Ovary (tissue), 10 donors: ENCODE measurements around the gene PPL. TPM values are rescaled to one million over a fixed set of nuclear protein-coding genes. Genes with fewer than 3 reads are reported as not detected.

Source experiments
- DNase-seq, 5 donors: peaks; one replicate each; pipeline ENCODE4 v3.0.0-alpha.2; 2019 to 2020
- H3K27ac ChIP-seq, 2 donors: fragments of 200-600 bp; one replicate each; pipeline versions ENCODE4 v1.5.1 to v1.8.0; 2019 to 2022
- H3K27me3 ChIP-seq: fragments of 200-600 bp; one replicate; pipeline ENCODE4 v1.8.0; 2022
- H3K36me3 ChIP-seq: fragments of 200-600 bp; sonication (generic); one replicate; pipeline ENCODE4 v1.5.1; 2019
- H3K4me1 ChIP-seq: one replicate; pipeline ENCODE4 v1.8.1; 2013; ENCODE audit warnings: mild to moderate bottlenecking, moderate library complexity; ENCODE audit not compliant: insufficient read depth
- H3K4me3 ChIP-seq: fragments of 200-600 bp; sonication (generic); one replicate; pipeline ENCODE4 v1.5.1; 2017
- H3K9me3 ChIP-seq, 2 donors: fragments of 200-600 bp in 1 of 2; sonication (generic) in 1 of 2; one replicate each; pipeline versions ENCODE4 v1.5.1 to v1.8.1; 2013 to 2019; ENCODE audit warnings: mild to moderate bottlenecking in 1 of 2, moderate library complexity in 1 of 2
- EP300 ChIP-seq: sonication (generic); formaldehyde crosslinking; IDR thresholded peaks from one replicate; pipeline ENCODE4 v1.6.1; 2017; ENCODE audit warnings: antibody characterized with exemption
- POLR2A ChIP-seq: fragments of 450-650 bp; IDR thresholded peaks from one replicate; pipeline ENCODE4 v1.6.1; 2017; ENCODE audit warnings: antibody characterized with exemption, mild to moderate bottlenecking, moderate library complexity
- WGBS, 3 donors: extraction: QIAGEN DNeasy Blood & Tissue Kit in 1 of 3; methylation state at CpG; one replicate each; pipeline versions ENCODE4 v1.1.5 to v1.1.7; 2013 to 2017; 5-methylcytosine and 5-hydroxymethylcytosine counted together
- intact Hi-C, 4 donors: fragments of 100-400 bp; cut with DNase I; formaldehyde crosslinking; loops; one replicate each; pipeline versions ENCODE4 v1.11.0 to v1.15.1; 2022 to 2023
- long read RNA-seq, 3 donors: library from polyadenylated mRNA in 2 of 3; unstranded in 2 of 3; transcript quantifications; one replicate each; pipeline ENCODE4 v2.0.0 and lab custom pipeline, GENCODE V29; 2021 to 2026
- polyA plus RNA-seq, 2 donors: library from polyadenylated mRNA; stranded (reverse); fragments of 200-250 nt in 1 of 2; fragments of 350-450 nt in 1 of 2; fragmentation: Illumina TruSeq in 1 of 2; extraction: RNeasy Lipid Tissue Mini Kit (QIAGEN cat#74804) in 1 of 2; gene quantifications; one replicate each; pipeline ENCODE4 v1.2.3, GENCODE V29; 2013 to 2014
- total RNA-seq, 7 donors: library from RNA; depleted of rRNA in 2 of 7; stranded (reverse); fragments of >200 nt in 2 of 7; fragmentation: NEBNext Ultra II Directional in 3 of 7; extraction: Animal tissue kit (Norgen Biotek cat#: 25700) in 3 of 7; gene quantifications; one replicate each; pipeline versions ENCODE4 v1.1.0 to v1.2.4, GENCODE V29; 2016 to 2023
- TF ChIP-seq, protein P1 (sequence below), 3 donors: fragments of 450-650 bp in 2 of 3; fragments of 200-600 bp in 1 of 3; IDR thresholded peaks; one replicate each; pipeline versions ENCODE4 v1.5.1 to v1.8.0; 2016 to 2022; ENCODE audit warnings: antibody characterized with exemption in 3 of 3, mild to moderate bottlenecking in 1 of 3
- donor health status: DM: no; HTN: no; CAD: no; lungs with moderate emphysema.
- donor health status: DM: no; HTN: no; CAD: no.
- donor health status: Bipolar disorder and iron deficiency.
- donor health status: DM: yes; HTN: yes; CAD: no.
- donor health status: DM: no; HTN: no; CAD: no.
- donor health status: DM: yes; HTN: yes; CAD: no.

The PPL gene
- 10 to 100 TPM in 4 of 7 donors, 1 to 10 TPM in 3; 6.9 to 37.8 (median 17.4) TPM for total RNA-seq
- 1 to 10 TPM; 4.2 to 5.3 TPM for polyA plus RNA-seq
- long read RNA-seq, donor 1, full-length matches to known transcripts: 1 of 62 reads
- long read RNA-seq, donor 1, partial matches to known transcripts: 12 of 62 reads
- long read RNA-seq, donor 1, other reads (novel, unspliced or antisense): 49 of 62 reads
- long read RNA-seq, donor 2, full-length matches to known transcripts: 1 of 1 reads
- long read RNA-seq, donor 2, partial matches to known transcripts: 0 of 1 reads
- long read RNA-seq, donor 2, other reads (novel, unspliced or antisense): 0 of 1 reads
- long read RNA-seq, donor 3, full-length matches to known transcripts: 27 of 74 reads
- long read RNA-seq, donor 3, partial matches to known transcripts: 16 of 74 reads
- long read RNA-seq, donor 3, other reads (novel, unspliced or antisense): 31 of 74 reads

- Histone ChIP-seq H3K27ac (peak within 1 kb of the TSS in 1 of 2 donors; percentile 39), H3K36me3 (no peaks in the 10 kb centered on the region), H3K9me3 (no peaks in the 10 kb centered on the region), H3K27me3 (no peaks in the 10 kb centered on the region), H3K4me1 (peaks cover under 1% of the 10 kb centered on the region), H3K4me3 (peak within 1 kb of the TSS; percentile 47)
- 9 to 28% (median 15%) methylated on average over 21 to 76 of the region's 76 CpGs for WGBS, 3 donors
- DNase-seq: peak; percentile 56 to 76 (median 68)
- intact Hi-C loops: loop anchor here in 1 of 4 donors (10.0 kb wide), 1 partner anchor 82 kb away; no protein-coding TSS in a partner anchor
- TF ChIP-seq, protein P1, sequence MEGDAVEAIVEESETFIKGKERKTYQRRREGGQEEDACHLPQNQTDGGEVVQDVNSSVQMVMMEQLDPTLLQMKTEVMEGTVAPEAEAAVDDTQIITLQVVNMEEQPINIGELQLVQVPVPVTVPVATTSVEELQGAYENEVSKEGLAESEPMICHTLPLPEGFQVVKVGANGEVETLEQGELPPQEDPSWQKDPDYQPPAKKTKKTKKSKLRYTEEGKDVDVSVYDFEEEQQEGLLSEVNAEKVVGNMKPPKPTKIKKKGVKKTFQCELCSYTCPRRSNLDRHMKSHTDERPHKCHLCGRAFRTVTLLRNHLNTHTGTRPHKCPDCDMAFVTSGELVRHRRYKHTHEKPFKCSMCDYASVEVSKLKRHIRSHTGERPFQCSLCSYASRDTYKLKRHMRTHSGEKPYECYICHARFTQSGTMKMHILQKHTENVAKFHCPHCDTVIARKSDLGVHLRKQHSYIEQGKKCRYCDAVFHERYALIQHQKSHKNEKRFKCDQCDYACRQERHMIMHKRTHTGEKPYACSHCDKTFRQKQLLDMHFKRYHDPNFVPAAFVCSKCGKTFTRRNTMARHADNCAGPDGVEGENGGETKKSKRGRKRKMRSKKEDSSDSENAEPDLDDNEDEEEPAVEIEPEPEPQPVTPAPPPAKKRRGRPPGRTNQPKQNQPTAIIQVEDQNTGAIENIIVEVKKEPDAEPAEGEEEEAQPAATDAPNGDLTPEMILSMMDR (IDR thresholded peaks at IDR 0.05): no peak
- TF ChIP-seq EP300: no peak
- TF ChIP-seq POLR2A: no peak
Observed at GRCh38 chr16:4936991-4937781, at the start of gene PPL. Gene PPL (minus strand): TSS chr16:4937148. CDS start chr16:4937045, 103 bp downstream.

DNA sequence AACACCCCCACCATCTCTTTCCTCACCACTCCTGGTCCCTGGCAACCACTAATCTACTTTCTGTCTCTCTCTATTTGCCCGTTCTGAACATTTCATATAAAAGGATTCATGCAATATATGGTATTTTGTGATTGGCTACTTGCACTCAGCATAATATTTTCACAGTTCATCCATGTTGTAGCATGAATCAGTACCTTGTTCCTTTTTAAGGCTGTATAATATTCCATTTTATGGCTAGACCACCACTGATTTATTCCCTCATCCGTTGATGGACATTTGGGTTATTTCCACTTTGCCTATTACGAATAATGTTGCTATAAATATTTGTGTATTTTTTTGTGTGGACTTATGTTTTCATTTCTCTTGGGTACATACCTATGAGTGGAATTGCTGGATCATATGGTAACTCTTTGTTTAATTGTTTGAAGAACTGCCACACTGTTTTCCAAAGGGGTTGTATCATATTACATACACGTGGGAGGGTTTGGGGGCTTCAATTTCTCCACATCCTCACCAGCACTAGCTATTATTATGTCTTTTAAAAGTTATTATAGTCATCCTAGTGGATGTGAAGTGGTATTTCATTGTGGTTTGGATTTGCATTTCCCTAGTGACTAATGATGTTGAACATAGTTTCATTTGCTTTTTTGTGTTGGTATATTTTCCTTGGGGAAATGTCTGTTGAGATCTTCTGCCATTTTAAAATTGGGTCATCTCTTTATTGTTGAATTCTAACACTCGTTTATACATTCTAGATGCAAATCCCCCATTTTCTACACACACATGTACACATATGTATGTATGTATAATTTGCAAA lies 47.4 kb upstream of the PPL start:
- intact Hi-C loops: no loop called here
- no peaks in the 10 kb centered on the region for H3K36me3 ChIP-seq
- no peaks in the 10 kb centered on the region for H3K27me3 ChIP-seq
- no peaks in the 10 kb centered on the region for H3K4me1 ChIP-seq
- no peak for TF ChIP-seq EP300
- TF ChIP-seq POLR2A: no peak
- TF ChIP-seq, protein P1 (IDR thresholded peaks at IDR 0.05): no peak
- DNase-seq: no peak
- H3K27ac ChIP-seq: no peak overlapping the region
- H3K9me3 ChIP-seq: no peaks in the 10 kb centered on the region
- WGBS, 3 donors: 60 to 72% (median 67%) methylated on average over 5 of the region's 5 CpGs
- H3K4me3 ChIP-seq: no peak overlapping the region

DNA sequence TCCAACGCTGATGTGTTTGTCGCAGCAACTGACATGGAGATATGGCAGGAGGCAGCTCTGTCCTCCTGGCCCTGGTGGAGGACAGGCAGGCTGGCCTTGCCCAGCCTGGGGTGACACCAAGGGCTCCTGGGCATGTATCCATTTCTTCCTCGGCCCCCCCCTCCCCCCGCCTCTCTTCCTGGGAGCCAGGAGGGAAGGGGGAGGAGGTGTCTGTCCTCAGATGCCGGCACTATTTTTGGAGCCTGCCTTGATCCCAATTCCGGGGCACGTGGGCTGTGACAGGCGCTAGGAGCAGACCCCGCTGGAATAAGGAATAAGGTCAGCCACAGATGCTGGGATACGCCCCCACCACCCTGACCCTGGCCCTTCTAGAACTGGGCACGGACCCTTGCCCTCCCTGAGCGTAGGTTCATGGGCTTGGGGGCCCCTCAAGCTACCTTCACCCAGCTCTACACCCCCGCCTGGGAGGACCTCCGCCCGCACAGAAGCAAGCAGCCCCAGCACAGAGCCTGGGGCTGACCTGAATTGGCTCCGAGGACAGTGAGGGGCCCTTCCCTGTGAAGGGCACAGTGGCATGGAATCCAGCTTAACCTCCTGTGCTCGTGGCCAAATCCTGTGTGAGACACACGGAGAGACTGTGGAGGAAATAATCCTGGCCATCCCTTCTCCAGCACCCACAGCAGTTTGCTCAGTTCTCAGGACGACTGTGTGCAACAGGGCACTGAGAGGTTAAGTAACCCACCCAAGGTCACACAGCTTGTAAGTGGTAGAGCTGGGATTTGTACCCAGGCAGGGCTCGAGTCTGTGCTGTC lies 45.3 kb upstream of the PPL start:
- intact Hi-C loops: no loop called here
- DNase-seq: no peak
- no peaks in the 10 kb centered on the region for H3K9me3 ChIP-seq
- no peaks in the 10 kb centered on the region for H3K27me3 ChIP-seq
- no peaks in the 10 kb centered on the region for H3K4me1 ChIP-seq
- no peak overlapping the region for H3K4me3 ChIP-seq
- TF ChIP-seq EP300: no peak
- TF ChIP-seq POLR2A: no peak
- TF ChIP-seq, protein P1 (IDR thresholded peaks at IDR 0.05): no peak
- no peaks in the 10 kb centered on the region for H3K36me3 ChIP-seq
- H3K27ac ChIP-seq: no peak overlapping the region
- WGBS, 3 donors: 13 to 25% (median 14%) methylated on average over 16 to 20 of the region's 20 CpGs
